ENCODE data around the gene TFIP11. TPM values are rescaled to one million over a fixed set of nuclear protein-coding genes. Genes with fewer than 3 reads are reported as not detected.

TFIP11 gene
- total and polyA plus RNA-seq, 4 donors = 14.3 to 31.7 (median 24.6) TPM

GRCh38 chr22:26476705-26477340 is 35.5 kb downstream of the TFIP11 start:
- Histone ChIP-seq H3K27me3 (ENCODE audit: control insufficient read depth in 4 of 4, insufficient read depth in 4 of 4, low read length in 3 of 4) (no peaks in the 10 kb centered on the region), H3K36me3 (ENCODE audit: control insufficient read depth in 4 of 4, insufficient read depth in 3 of 4, low read depth in 1 of 4, low read length in 3 of 4) (peaks cover 14 to 32% (median 30%) of the 10 kb centered on the region in 4 donors), H3K4me1 (ENCODE audit: control insufficient read depth in 4 of 4, insufficient read depth in 4 of 4, low read length in 3 of 4) (peaks cover 3 to 34% (median 26%) of the 10 kb centered on the region in 4 donors), H3K27ac (ENCODE audit: low read depth in 1 of 2, low read length in 2 of 2) (no peak overlapping the region), H3K9me3 (ENCODE audit: control insufficient read depth in 4 of 4, low read length in 3 of 4) (no peaks in the 10 kb centered on the region), H3K4me3 (ENCODE audit: low read depth in 1 of 3, low read length in 3 of 3) (no peak overlapping the region), H3K9ac (ENCODE audit: low read depth in 1 of 2, low read length in 2 of 2) (no peak overlapping the region)
- DNase-seq (ENCODE audit: low spot score) = no peak
- WGBS = 90% methylated on average over 4 of the region's 4 CpGs
- TF ChIP-seq JUND (IDR thresholded peaks at IDR 0.05) (no peak), HNF4A (conservative IDR thresholded peaks at IDR 0.05) (no peak), SP1 (IDR thresholded peaks at IDR 0.05) (no peak), CTCF (IDR thresholded peaks at IDR 0.05; ENCODE audit: low read depth, low read length, missing input control) (no peak), HNF4G (IDR thresholded peaks at IDR 0.05) (no peak), FOXA2 (IDR thresholded peaks at IDR 0.05) (no peak), ZBTB33 (IDR thresholded peaks at IDR 0.05) (no peak)

GRCh38 chr22:26474682-26475081 is 37.6 kb downstream of the TFIP11 start:
- DNase-seq (ENCODE audit: low spot score) = no peak
- TF ChIP-seq JUND (IDR thresholded peaks at IDR 0.05) = no peak
- TF ChIP-seq EGR1 (IDR thresholded peaks at IDR 0.05; ENCODE audit: low read depth in 2 of 2) = no peak
- TF ChIP-seq NR2F2 (IDR thresholded peaks at IDR 0.05) = no peak
- TF ChIP-seq FOXA2 (IDR thresholded peaks at IDR 0.05) = no peak
- no peak for TF ChIP-seq ATF3 (IDR thresholded peaks at IDR 0.05)
- H3K27me3 ChIP-seq (ENCODE audit: control insufficient read depth in 4 of 4, insufficient read depth in 4 of 4, low read length in 3 of 4) = no peaks in the 10 kb centered on the region
- no peak overlapping the region for H3K27ac ChIP-seq (ENCODE audit: low read depth in 1 of 2, low read length in 2 of 2)
- H3K4me1 ChIP-seq (ENCODE audit: control insufficient read depth in 4 of 4, insufficient read depth in 4 of 4, low read length in 3 of 4) = peaks cover 3 to 12% (median 8%) of the 10 kb centered on the region in 4 donors
- no peaks in the 10 kb centered on the region for H3K9me3 ChIP-seq (ENCODE audit: control insufficient read depth in 4 of 4, low read length in 3 of 4)
- H3K9ac ChIP-seq (ENCODE audit: low read depth in 1 of 2, low read length in 2 of 2) = no peak overlapping the region
- H3K36me3 ChIP-seq (ENCODE audit: control insufficient read depth in 4 of 4, insufficient read depth in 3 of 4, low read depth in 1 of 4, low read length in 3 of 4) = peaks cover 28 to 53% (median 49%) of the 10 kb centered on the region in 4 donors
- no peak overlapping the region for H3K4me3 ChIP-seq (ENCODE audit: low read depth in 1 of 3, low read length in 3 of 3)

GRCh38 chr22:26471522-26471921 is 40.8 kb downstream of the TFIP11 start:
- H3K9me3 ChIP-seq (ENCODE audit: control insufficient read depth in 4 of 4, low read length in 3 of 4) = no peaks in the 10 kb centered on the region
- WGBS = 78% methylated on average over 5 of the region's 5 CpGs
- H3K4me3 ChIP-seq (ENCODE audit: low read depth in 1 of 3, low read length in 3 of 3) = no peak overlapping the region
- H3K36me3 ChIP-seq (ENCODE audit: control insufficient read depth in 4 of 4, insufficient read depth in 3 of 4, low read depth in 1 of 4, low read length in 3 of 4) = peaks cover 31 to 73% (median 58%) of the 10 kb centered on the region in 4 donors
- no peaks in the 10 kb centered on the region for H3K27me3 ChIP-seq (ENCODE audit: control insufficient read depth in 4 of 4, insufficient read depth in 4 of 4, low read length in 3 of 4)
- H3K4me1 ChIP-seq (ENCODE audit: control insufficient read depth in 4 of 4, insufficient read depth in 4 of 4, low read length in 3 of 4) = no peaks in the 10 kb centered on the region
- no peak overlapping the region for H3K9ac ChIP-seq (ENCODE audit: low read depth in 1 of 2, low read length in 2 of 2)
- no peak overlapping the region for H3K27ac ChIP-seq (ENCODE audit: low read depth in 1 of 2, low read length in 2 of 2)
- no peak for DNase-seq (ENCODE audit: low spot score)
- TF ChIP-seq ATF3 (IDR thresholded peaks at IDR 0.05) (no peak), MAX (IDR thresholded peaks at IDR 0.05) (no peak), HNF4A (conservative IDR thresholded peaks at IDR 0.05) (no peak), TAF1 (conservative IDR thresholded peaks at IDR 0.05) (no peak), HNF4G (IDR thresholded peaks at IDR 0.05) (no peak), SP1 (IDR thresholded peaks at IDR 0.05) (no peak), RXRA (IDR thresholded peaks at IDR 0.05) (no peak), FOXA2 (IDR thresholded peaks at IDR 0.05) (no peak), FOXA1 (IDR thresholded peaks at IDR 0.05) (no peak), ZBTB33 (IDR thresholded peaks at IDR 0.05) (no peak), JUND (IDR thresholded peaks at IDR 0.05) (no peak), REST (IDR thresholded peaks at IDR 0.05) (no peak), NR2F2 (IDR thresholded peaks at IDR 0.05) (no peak), EGR1 (IDR thresholded peaks at IDR 0.05; ENCODE audit: low read depth in 2 of 2) (no peak)

Measured in liver (tissue), 9 donors.